HEK293 (cell line): Measurements from ENCODE around the gene UMOD.
A peak's percentile ranks its signal among the peaks of the same experiment; 100 is the strongest.

Experiments used
- CTCF ChIA-PET: fragments of 350-600 bp; formaldehyde crosslinking; extraction: SDS; loops from one replicate; lab custom pipeline; 2021; ENCODE audit warnings: antibody characterized with exemption; lab: Yijun Ruan, JAX
- POLR2A ChIA-PET: fragments of 300-600 bp; formaldehyde crosslinking; extraction: SDS; loops from one replicate; lab custom pipeline; 2020; ENCODE audit warnings: antibody characterized with exemption, inconsistent platforms; lab: Yijun Ruan, JAX
- H3K27ac ChIP-seq: fragments of 200-500 bp; sonication (Bioruptor generic); 2 replicates; pipeline ENCODE4 v1.5.1; 2014; ENCODE audit warnings: low read depth, low read length, control low read depth, inconsistent platforms; ENCODE audit errors: extremely low read depth
- H3K36me3 ChIP-seq, 2 experiments: fragments of 200-500 bp in 1 of 2; sonication (Bioruptor generic) in 1 of 2; 1 replicate in 1 of 2; 2 replicates in 1 of 2; pipeline ENCODE4 v1.5.1; 2014 to 2017; ENCODE audit warnings: inconsistent platforms in 2 of 2, low read length in 2 of 2; ENCODE audit not compliant: control insufficient read depth in 2 of 2, insufficient read depth in 1 of 2
- H3K4me1 ChIP-seq: fragments of 200-500 bp; sonication (Bioruptor generic); 2 replicates; pipeline ENCODE4 v1.5.1; 2014; ENCODE audit warnings: mild to moderate bottlenecking, low read length, inconsistent platforms; ENCODE audit not compliant: control insufficient read depth, insufficient read depth
- H3K4me3 ChIP-seq: 2 replicates; pipeline ENCODE4 v1.5.1; 2011; ENCODE audit warnings: low read depth, mild to moderate bottlenecking, control low read depth, low read length, moderate library complexity
- H3K9me3 ChIP-seq: fragments of 200-500 bp; sonication (Bioruptor generic); 2 replicates; pipeline ENCODE4 v1.5.1; 2014; ENCODE audit warnings: low read depth, low read length, inconsistent platforms; ENCODE audit not compliant: control insufficient read depth, insufficient read depth
- HOXA7 ChIP-seq: sonication (generic); formaldehyde crosslinking; IDR thresholded peaks from 2 replicates; pipeline ENCODE4 v1.8.1; 2022; ENCODE audit warnings: missing genetic modification reagents, borderline replicate concordance
- IKZF3 ChIP-seq: fragments of 450-650 bp; IDR thresholded peaks from 2 replicates; pipeline ENCODE4 v1.5.0; 2018; ENCODE audit warnings: missing biosample characterization, mild to moderate bottlenecking, missing genetic modification characterization, moderate library complexity
- KLF10 ChIP-seq: fragments of 450-650 bp; IDR thresholded peaks from 2 replicates; pipeline ENCODE4 v1.5.1; 2018; ENCODE audit warnings: missing biosample characterization, mild to moderate bottlenecking, missing genetic modification characterization
- KLF7 ChIP-seq: fragments of 450-650 bp; formaldehyde crosslinking; IDR thresholded peaks from 2 replicates; pipeline ENCODE4 v1.5.1; 2016; ENCODE audit warnings: missing biosample characterization, missing genetic modification characterization, borderline replicate concordance
- PRDM1 ChIP-seq: fragments of 450-650 bp; formaldehyde crosslinking; IDR thresholded peaks from 2 replicates; pipeline ENCODE4; 2016; ENCODE audit warnings: missing biosample characterization, missing genetic modification characterization
- PRDM2 ChIP-seq: fragments of 450-650 bp; formaldehyde crosslinking; IDR thresholded peaks from 2 replicates; pipeline ENCODE4 v1.5.1; 2016; ENCODE audit warnings: missing biosample characterization, missing genetic modification characterization, borderline replicate concordance
- SP7 ChIP-seq: fragments of 450-650 bp; formaldehyde crosslinking; IDR thresholded peaks from 2 replicates; pipeline ENCODE4 v1.5.1; 2016; ENCODE audit warnings: missing biosample characterization, missing genetic modification characterization
- ZNF248 ChIP-seq: fragments of 450-650 bp; formaldehyde crosslinking; IDR thresholded peaks from 2 replicates; pipeline ENCODE4 v1.5.1; 2017; ENCODE audit warnings: missing biosample characterization, missing genetic modification characterization
- ZNF302 ChIP-seq: fragments of 450-650 bp; formaldehyde crosslinking; IDR thresholded peaks from 2 replicates; pipeline ENCODE4 v1.5.1; 2016; ENCODE audit warnings: missing biosample characterization, missing genetic modification characterization, low read depth
- ZNF549 ChIP-seq: fragments of 450-650 bp; IDR thresholded peaks from 2 replicates; pipeline ENCODE4 v1.5.1; 2018; ENCODE audit warnings: missing biosample characterization, missing genetic modification characterization, mild to moderate bottlenecking, inconsistent platforms, moderate library complexity
- ZNF561 ChIP-seq: fragments of 450-650 bp; IDR thresholded peaks from 2 replicates; pipeline ENCODE4 v1.5.1; 2018; ENCODE audit warnings: missing biosample characterization, missing genetic modification characterization, borderline replicate concordance
- ZNF626 ChIP-seq: fragments of 450-650 bp; sonication (Bioruptor Pico); formaldehyde crosslinking; IDR thresholded peaks from 2 replicates; pipeline ENCODE4 v1.5.1; 2018; ENCODE audit warnings: missing biosample characterization, missing genetic modification characterization, inconsistent platforms
- ZSCAN30 ChIP-seq: fragments of 450-650 bp; IDR thresholded peaks from 2 replicates; pipeline ENCODE4 v1.5.1; 2018; ENCODE audit warnings: missing biosample characterization, mild to moderate bottlenecking, missing genetic modification characterization, moderate library complexity
- TF ChIP-seq, protein P1 (sequence below): fragments of 450-650 bp; formaldehyde crosslinking; IDR thresholded peaks from 2 replicates; pipeline ENCODE4 v1.5.1; 2017; ENCODE audit warnings: missing biosample characterization, missing genetic modification characterization
- TF ChIP-seq, protein P2 (sequence below): fragments of 450-650 bp; IDR thresholded peaks from 2 replicates; pipeline ENCODE4 v1.5.1; 2018; ENCODE audit warnings: missing biosample characterization, mild to moderate bottlenecking, missing genetic modification characterization
- TF ChIP-seq, protein P3 (sequence below): fragments of 450-650 bp; formaldehyde crosslinking; conservative IDR thresholded peaks from 2 replicates; pipeline ENCODE4 v1.5.1; 2016; ENCODE audit warnings: low read depth, missing biosample characterization, missing genetic modification characterization
- TF ChIP-seq, protein P4 (sequence below): fragments of 450-650 bp; formaldehyde crosslinking; IDR thresholded peaks from 2 replicates; pipeline ENCODE4 v1.5.1; 2016; ENCODE audit warnings: missing biosample characterization, missing genetic modification characterization

The UMOD gene

DNA sequence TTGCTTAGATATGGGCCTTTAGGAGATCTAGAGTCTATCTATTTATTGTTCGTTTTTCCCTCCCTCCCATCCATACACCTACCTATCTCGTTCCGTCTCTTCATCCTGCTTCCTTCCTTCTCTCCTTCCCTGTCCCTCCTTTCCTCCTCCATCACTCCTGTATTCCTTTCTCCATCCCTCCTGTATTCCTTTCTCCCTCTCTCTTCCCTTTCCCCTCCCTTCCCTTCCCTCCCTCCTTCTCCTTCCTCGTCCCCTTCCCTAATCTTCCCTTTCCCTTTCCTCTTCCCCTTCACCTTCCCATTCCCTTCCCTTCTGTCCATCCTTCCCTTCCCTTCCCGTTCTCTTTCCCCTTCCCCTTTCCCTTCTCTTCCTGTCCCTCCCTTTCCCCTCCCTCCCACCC lies 35.8 kb downstream of the UMOD start:
- POLR2A ChIA-PET: no interaction called here
- H3K27ac ChIP-seq: no peak overlapping the region
- H3K4me3 ChIP-seq: no peak overlapping the region
- no peaks in the 10 kb centered on the region for H3K9me3 ChIP-seq
- H3K4me1 ChIP-seq: no peaks in the 10 kb centered on the region
- TF ChIP-seq, protein P1, sequence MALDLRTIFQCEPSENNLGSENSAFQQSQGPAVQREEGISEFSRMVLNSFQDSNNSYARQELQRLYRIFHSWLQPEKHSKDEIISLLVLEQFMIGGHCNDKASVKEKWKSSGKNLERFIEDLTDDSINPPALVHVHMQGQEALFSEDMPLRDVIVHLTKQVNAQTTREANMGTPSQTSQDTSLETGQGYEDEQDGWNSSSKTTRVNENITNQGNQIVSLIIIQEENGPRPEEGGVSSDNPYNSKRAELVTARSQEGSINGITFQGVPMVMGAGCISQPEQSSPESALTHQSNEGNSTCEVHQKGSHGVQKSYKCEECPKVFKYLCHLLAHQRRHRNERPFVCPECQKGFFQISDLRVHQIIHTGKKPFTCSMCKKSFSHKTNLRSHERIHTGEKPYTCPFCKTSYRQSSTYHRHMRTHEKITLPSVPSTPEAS (tag by site-specific recombination): no peak
- no peak for TF ChIP-seq ZNF549 (tag by site-specific recombination)
- TF ChIP-seq PRDM1 (tag by site-specific recombination): peak; percentile 71
- TF ChIP-seq ZNF561 (tag by site-specific recombination): no peak
- TF ChIP-seq, protein P2, sequence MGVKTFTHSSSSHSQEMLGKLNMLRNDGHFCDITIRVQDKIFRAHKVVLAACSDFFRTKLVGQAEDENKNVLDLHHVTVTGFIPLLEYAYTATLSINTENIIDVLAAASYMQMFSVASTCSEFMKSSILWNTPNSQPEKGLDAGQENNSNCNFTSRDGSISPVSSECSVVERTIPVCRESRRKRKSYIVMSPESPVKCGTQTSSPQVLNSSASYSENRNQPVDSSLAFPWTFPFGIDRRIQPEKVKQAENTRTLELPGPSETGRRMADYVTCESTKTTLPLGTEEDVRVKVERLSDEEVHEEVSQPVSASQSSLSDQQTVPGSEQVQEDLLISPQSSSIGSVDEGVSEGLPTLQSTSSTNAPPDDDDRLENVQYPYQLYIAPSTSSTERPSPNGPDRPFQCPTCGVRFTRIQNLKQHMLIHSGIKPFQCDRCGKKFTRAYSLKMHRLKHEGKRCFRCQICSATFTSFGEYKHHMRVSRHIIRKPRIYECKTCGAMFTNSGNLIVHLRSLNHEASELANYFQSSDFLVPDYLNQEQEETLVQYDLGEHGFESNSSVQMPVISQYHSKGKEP (tag by site-specific recombination): no peak
- TF ChIP-seq IKZF3 (tag by site-specific recombination): no peak
- TF ChIP-seq, protein P3, sequence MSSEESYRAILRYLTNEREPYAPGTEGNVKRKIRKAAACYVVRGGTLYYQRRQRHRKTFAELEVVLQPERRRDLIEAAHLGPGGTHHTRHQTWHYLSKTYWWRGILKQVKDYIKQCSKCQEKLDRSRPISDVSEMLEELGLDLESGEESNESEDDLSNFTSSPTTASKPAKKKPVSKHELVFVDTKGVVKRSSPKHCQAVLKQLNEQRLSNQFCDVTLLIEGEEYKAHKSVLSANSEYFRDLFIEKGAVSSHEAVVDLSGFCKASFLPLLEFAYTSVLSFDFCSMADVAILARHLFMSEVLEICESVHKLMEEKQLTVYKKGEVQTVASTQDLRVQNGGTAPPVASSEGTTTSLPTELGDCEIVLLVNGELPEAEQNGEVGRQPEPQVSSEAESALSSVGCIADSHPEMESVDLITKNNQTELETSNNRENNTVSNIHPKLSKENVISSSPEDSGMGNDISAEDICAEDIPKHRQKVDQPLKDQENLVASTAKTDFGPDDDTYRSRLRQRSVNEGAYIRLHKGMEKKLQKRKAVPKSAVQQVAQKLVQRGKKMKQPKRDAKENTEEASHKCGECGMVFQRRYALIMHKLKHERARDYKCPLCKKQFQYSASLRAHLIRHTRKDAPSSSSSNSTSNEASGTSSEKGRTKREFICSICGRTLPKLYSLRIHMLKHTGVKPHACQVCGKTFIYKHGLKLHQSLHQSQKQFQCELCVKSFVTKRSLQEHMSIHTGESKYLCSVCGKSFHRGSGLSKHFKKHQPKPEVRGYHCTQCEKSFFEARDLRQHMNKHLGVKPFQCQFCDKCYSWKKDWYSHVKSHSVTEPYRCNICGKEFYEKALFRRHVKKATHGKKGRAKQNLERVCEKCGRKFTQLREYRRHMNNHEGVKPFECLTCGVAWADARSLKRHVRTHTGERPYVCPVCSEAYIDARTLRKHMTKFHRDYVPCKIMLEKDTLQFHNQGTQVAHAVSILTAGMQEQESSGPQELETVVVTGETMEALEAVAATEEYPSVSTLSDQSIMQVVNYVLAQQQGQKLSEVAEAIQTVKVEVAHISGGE: no peak
- no peak for TF ChIP-seq ZNF302 (tag by site-specific recombination)
- TF ChIP-seq KLF7: no peak
- CTCF ChIA-PET: interaction anchor here (1.0 to 4.3 kb wide), 2 partner anchors 16 to 409 kb away, joined by 5 to 20 read pairs; no protein-coding TSS in a partner anchor
- H3K36me3 ChIP-seq: no peaks in the 10 kb centered on the region

GRCh38 chr16:20315764-20316163 lies 36.8 kb downstream of the UMOD start:
- Histone ChIP-seq H3K9me3 (no peaks in the 10 kb centered on the region), H3K4me3 (no peak overlapping the region), H3K4me1 (no peaks in the 10 kb centered on the region), H3K36me3 (no peaks in the 10 kb centered on the region), H3K27ac (no peak overlapping the region)
- TF ChIP-seq, protein P4, sequence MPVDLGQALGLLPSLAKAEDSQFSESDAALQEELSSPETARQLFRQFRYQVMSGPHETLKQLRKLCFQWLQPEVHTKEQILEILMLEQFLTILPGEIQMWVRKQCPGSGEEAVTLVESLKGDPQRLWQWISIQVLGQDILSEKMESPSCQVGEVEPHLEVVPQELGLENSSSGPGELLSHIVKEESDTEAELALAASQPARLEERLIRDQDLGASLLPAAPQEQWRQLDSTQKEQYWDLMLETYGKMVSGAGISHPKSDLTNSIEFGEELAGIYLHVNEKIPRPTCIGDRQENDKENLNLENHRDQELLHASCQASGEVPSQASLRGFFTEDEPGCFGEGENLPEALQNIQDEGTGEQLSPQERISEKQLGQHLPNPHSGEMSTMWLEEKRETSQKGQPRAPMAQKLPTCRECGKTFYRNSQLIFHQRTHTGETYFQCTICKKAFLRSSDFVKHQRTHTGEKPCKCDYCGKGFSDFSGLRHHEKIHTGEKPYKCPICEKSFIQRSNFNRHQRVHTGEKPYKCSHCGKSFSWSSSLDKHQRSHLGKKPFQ (tag by site-specific recombination): no peak
- TF ChIP-seq ZNF248 (tag by site-specific recombination) (no peak), KLF10 (tag by site-specific recombination) (no peak), ZSCAN30 (tag by site-specific recombination) (no peak), HOXA7 (CRISPR knock-in tag) (no peak), ZNF626 (tag by site-specific recombination) (no peak), PRDM2 (no peak), SP7 (tag by site-specific recombination) (no peak)
- ChIA-PET POLR2A (no interaction called here), CTCF (interaction anchor here (1.5 to 4.3 kb wide), 2 partner anchors 15 to 69 kb away, joined by 4 to 20 read pairs; no protein-coding TSS in a partner anchor)
